ENCODE results near the gene PLEKHA6.

DNA sequence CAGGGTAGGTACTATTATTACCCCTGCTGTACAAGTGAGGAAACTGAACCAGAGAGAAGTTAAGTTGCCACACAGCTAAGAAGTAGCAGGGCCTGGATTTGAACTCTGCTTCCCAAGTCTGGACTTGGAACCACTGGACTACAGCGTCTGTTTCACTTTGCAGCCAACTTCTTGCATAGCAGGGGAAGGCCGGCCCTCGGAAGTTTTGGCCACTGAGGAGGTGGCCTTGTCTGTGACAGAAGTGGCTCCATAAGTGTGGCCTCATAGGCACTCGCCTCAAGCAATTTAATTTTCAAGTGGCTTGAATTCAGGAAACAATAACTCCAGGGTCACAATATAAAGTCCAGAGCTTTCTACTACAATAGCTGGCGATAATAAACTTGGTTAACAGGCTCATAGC lies 41.4 kb downstream of the PLEKHA6 start:
- TF ChIP-seq BACH2 (CRISPR knock-in tag; IDR thresholded peaks at IDR 0.05; ENCODE audit: borderline replicate concordance) (no peak), RARB (CRISPR knock-in tag; IDR thresholded peaks at IDR 0.05) (no peak), ZFP30 (CRISPR knock-in tag; IDR thresholded peaks at IDR 0.05) (no peak), ZFP3 (CRISPR knock-in tag; IDR thresholded peaks at IDR 0.05) (no peak), ARNTL (CRISPR knock-in tag; IDR thresholded peaks at IDR 0.05; ENCODE audit: borderline replicate concordance, low read depth) (no peak), ESRRG (CRISPR knock-in tag; IDR thresholded peaks at IDR 0.05) (no peak), CSRNP3 (CRISPR knock-in tag; IDR thresholded peaks at IDR 0.05) (no peak), OSR1 (CRISPR knock-in tag; IDR thresholded peaks at IDR 0.05) (no peak)
- TF ChIP-seq, protein P1, sequence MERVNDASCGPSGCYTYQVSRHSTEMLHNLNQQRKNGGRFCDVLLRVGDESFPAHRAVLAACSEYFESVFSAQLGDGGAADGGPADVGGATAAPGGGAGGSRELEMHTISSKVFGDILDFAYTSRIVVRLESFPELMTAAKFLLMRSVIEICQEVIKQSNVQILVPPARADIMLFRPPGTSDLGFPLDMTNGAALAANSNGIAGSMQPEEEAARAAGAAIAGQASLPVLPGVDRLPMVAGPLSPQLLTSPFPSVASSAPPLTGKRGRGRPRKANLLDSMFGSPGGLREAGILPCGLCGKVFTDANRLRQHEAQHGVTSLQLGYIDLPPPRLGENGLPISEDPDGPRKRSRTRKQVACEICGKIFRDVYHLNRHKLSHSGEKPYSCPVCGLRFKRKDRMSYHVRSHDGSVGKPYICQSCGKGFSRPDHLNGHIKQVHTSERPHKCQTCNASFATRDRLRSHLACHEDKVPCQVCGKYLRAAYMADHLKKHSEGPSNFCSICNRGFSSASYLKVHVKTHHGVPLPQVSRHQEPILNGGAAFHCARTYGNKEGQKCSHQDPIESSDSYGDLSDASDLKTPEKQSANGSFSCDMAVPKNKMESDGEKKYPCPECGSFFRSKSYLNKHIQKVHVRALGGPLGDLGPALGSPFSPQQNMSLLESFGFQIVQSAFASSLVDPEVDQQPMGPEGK (CRISPR knock-in tag; IDR thresholded peaks at IDR 0.05; ENCODE audit: borderline replicate concordance), result no peak
